ENCODE data around the gene TTC22. TPM values are rescaled to one million over a fixed set of nuclear protein-coding genes. Genes with fewer than 3 reads are reported as not detected.

Gene TTC22
- total RNA-seq, 1 donor, result under 0.01 TPM

DNA sequence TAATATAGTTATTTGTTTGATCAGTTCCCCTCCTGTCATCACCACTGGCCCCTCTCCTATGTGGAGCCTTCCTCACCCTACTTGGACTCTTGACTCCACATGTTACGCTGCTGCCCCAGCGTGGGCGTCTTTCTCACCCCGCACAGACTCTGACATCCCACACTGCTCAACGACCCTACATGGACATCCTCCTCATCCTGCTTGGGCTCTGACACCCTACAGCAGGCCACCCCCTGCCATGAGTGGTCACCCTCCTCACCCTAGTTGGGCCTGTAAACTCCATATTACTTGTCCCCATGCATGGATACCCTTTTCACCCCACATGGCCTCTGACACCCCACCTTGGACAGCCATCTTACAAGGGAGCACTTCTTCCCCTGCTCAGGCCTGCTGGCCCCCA is 64.4 kb downstream of the TTC22 start:
- no peak for DNase-seq (ENCODE audit: low read depth)
- TF ChIP-seq, protein P1, sequence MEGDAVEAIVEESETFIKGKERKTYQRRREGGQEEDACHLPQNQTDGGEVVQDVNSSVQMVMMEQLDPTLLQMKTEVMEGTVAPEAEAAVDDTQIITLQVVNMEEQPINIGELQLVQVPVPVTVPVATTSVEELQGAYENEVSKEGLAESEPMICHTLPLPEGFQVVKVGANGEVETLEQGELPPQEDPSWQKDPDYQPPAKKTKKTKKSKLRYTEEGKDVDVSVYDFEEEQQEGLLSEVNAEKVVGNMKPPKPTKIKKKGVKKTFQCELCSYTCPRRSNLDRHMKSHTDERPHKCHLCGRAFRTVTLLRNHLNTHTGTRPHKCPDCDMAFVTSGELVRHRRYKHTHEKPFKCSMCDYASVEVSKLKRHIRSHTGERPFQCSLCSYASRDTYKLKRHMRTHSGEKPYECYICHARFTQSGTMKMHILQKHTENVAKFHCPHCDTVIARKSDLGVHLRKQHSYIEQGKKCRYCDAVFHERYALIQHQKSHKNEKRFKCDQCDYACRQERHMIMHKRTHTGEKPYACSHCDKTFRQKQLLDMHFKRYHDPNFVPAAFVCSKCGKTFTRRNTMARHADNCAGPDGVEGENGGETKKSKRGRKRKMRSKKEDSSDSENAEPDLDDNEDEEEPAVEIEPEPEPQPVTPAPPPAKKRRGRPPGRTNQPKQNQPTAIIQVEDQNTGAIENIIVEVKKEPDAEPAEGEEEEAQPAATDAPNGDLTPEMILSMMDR (IDR thresholded peaks at IDR 0.05; ENCODE audit: insufficient read depth, low read length), result no peak
- H3K4me3 ChIP-seq (ENCODE audit: low read depth, low read length), result no peak overlapping the region

Other genes with a start within 250 kb of the TTC22 start
- not detected in 2 replicates for gene FAM151A, start 177.8 kb downstream of the TTC22 start, total RNA-seq (ENCODE audit: low replicate concordance)
- 0.27 TPM in 1 of 2 replicates, not detected in the other for gene MROH7, start 159.5 kb downstream of the TTC22 start, total RNA-seq (ENCODE audit: low replicate concordance)
- 19.3 and 28.0 TPM in 2 replicates for gene TTC4, start 85.5 kb downstream of the TTC22 start, total RNA-seq (ENCODE audit: low replicate concordance)
- gene PARS2, start 36.8 kb downstream of the TTC22 start, total RNA-seq (ENCODE audit: low replicate concordance), result 3.8 and 4.1 TPM in 2 replicates
- gene DHCR24, start 85.9 kb upstream of the TTC22 start, total RNA-seq (ENCODE audit: low replicate concordance), result 118 and 123 TPM in 2 replicates
- 0.18 TPM in 1 of 2 replicates, not detected in the other for gene TMEM61, start 179.3 kb upstream of the TTC22 start, total RNA-seq (ENCODE audit: low replicate concordance)
- not detected in 2 replicates for gene BSND, start 197.6 kb upstream of the TTC22 start, total RNA-seq (ENCODE audit: low replicate concordance)
- gene PCSK9, start 238.2 kb upstream of the TTC22 start, total RNA-seq (ENCODE audit: low replicate concordance), result 1.1 and 2.5 TPM in 2 replicates